HepG2 (cell line): ENCODE data around the gene SLC9C2.
"Not testable (repeated sequence)": the region's sequence is repeated elsewhere in the genome, so short reads cannot be mapped to it uniquely, and the experiment has no call there.

Experiments used
- DNMT1 ChIP-seq: sonication (generic); formaldehyde crosslinking; IDR thresholded peaks from 2 replicates; pipeline ENCODE4 v1.5.1; 2020; ENCODE audit warnings: mild to moderate bottlenecking, missing genetic modification reagents
- PHF8 ChIP-seq: sonication (generic); formaldehyde crosslinking; IDR thresholded peaks from 2 replicates; pipeline ENCODE4 v1.5.0; 2020; ENCODE audit warnings: missing genetic modification reagents
- SIX4 ChIP-seq: sonication (generic); formaldehyde crosslinking; IDR thresholded peaks from 2 replicates; pipeline ENCODE4 v1.4.0; 2020; ENCODE audit warnings: missing genetic modification reagents
- TAF1 ChIP-seq: sonication (generic); formaldehyde crosslinking; IDR thresholded peaks from 2 replicates; pipeline ENCODE4 v1.4.0; 2020; ENCODE audit warnings: missing genetic modification reagents
- TRIM24 ChIP-seq: sonication (generic); formaldehyde crosslinking; IDR thresholded peaks from 2 replicates; pipeline ENCODE4 v1.8.0; 2022; ENCODE audit warnings: mild to moderate bottlenecking, missing genetic modification reagents
- USF2 ChIP-seq, 2 experiments: sonication (generic) in 1 of 2; formaldehyde crosslinking in 1 of 2; IDR thresholded peaks; 2 replicates each; pipeline versions ENCODE4 v1.5.1 to v1.6.1; 2011 to 2020; ENCODE audit warnings: borderline replicate concordance in 1 of 2, low read depth in 1 of 2, low read length in 1 of 2, mild to moderate bottlenecking in 1 of 2, missing genetic modification reagents in 1 of 2, moderate library complexity in 1 of 2
- YY1 ChIP-seq: IDR thresholded peaks from 2 replicates; pipeline ENCODE4 v1.6.1; 2011; ENCODE audit warnings: low read length, low read depth, moderate library complexity, mild to moderate bottlenecking; ENCODE audit not compliant: insufficient read depth, insufficient replicate concordance
- ZKSCAN1 ChIP-seq: fragments of 150-350 bp; IDR thresholded peaks from 2 replicates; pipeline ENCODE4 v1.6.1; 2014; ENCODE audit warnings: low read length
- ZNF121 ChIP-seq: sonication (generic); formaldehyde crosslinking; IDR thresholded peaks from 2 replicates; pipeline ENCODE4 v1.5.0; 2020; ENCODE audit warnings: mild to moderate bottlenecking, missing genetic modification reagents
- ZNF512 ChIP-seq: sonication (generic); formaldehyde crosslinking; IDR thresholded peaks from 2 replicates; pipeline ENCODE4 v1.4.0; 2020; ENCODE audit warnings: mild to moderate bottlenecking, missing genetic modification reagents
- TF ChIP-seq, protein P1 (sequence below): sonication (generic); formaldehyde crosslinking; IDR thresholded peaks from 2 replicates; pipeline ENCODE4 v1.5.0; 2020; ENCODE audit warnings: mild to moderate bottlenecking, missing genetic modification reagents, moderate library complexity
- TF ChIP-seq, protein P2 (sequence below): sonication (generic); formaldehyde crosslinking; IDR thresholded peaks from 2 replicates; pipeline ENCODE4 v1.5.0; 2020; ENCODE audit warnings: mild to moderate bottlenecking, missing genetic modification reagents, borderline replicate concordance

DNA sequence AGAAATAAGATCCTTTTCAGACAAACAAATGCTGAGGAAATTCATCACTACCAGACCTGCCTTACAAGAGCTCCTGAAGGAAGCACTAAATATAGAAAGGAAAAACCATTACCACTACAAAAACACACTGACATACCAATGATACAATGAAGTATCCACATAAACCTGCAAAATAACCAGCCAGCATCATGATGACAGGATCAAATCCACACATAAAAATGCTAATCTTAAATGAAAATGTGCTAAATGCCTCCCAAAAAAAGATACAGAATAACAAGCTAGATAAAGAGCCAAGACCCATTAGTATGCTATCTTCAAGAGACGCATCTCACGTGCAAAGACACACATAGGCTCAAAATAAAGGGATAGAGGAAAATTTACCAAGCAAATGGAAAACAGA is 140.2 kb downstream of the SLC9C2 start:
- TF ChIP-seq ZKSCAN1; TAF1; ZNF512 (CRISPR knock-in tag); ZNF121; USF2 (IDR thresholded peaks at IDR 0.05; ENCODE audit: low read depth, low read length); USF2 (CRISPR knock-in tag; IDR thresholded peaks at IDR 0.05; ENCODE audit: borderline replicate concordance); SIX4 (CRISPR knock-in tag); DNMT1; TRIM24 (CRISPR knock-in tag); PHF8 (CRISPR knock-in tag); YY1: not testable (repeated sequence)
- TF ChIP-seq, protein P1, sequence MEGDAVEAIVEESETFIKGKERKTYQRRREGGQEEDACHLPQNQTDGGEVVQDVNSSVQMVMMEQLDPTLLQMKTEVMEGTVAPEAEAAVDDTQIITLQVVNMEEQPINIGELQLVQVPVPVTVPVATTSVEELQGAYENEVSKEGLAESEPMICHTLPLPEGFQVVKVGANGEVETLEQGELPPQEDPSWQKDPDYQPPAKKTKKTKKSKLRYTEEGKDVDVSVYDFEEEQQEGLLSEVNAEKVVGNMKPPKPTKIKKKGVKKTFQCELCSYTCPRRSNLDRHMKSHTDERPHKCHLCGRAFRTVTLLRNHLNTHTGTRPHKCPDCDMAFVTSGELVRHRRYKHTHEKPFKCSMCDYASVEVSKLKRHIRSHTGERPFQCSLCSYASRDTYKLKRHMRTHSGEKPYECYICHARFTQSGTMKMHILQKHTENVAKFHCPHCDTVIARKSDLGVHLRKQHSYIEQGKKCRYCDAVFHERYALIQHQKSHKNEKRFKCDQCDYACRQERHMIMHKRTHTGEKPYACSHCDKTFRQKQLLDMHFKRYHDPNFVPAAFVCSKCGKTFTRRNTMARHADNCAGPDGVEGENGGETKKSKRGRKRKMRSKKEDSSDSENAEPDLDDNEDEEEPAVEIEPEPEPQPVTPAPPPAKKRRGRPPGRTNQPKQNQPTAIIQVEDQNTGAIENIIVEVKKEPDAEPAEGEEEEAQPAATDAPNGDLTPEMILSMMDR (CRISPR knock-in tag), result not testable (repeated sequence)
- TF ChIP-seq, protein P2, sequence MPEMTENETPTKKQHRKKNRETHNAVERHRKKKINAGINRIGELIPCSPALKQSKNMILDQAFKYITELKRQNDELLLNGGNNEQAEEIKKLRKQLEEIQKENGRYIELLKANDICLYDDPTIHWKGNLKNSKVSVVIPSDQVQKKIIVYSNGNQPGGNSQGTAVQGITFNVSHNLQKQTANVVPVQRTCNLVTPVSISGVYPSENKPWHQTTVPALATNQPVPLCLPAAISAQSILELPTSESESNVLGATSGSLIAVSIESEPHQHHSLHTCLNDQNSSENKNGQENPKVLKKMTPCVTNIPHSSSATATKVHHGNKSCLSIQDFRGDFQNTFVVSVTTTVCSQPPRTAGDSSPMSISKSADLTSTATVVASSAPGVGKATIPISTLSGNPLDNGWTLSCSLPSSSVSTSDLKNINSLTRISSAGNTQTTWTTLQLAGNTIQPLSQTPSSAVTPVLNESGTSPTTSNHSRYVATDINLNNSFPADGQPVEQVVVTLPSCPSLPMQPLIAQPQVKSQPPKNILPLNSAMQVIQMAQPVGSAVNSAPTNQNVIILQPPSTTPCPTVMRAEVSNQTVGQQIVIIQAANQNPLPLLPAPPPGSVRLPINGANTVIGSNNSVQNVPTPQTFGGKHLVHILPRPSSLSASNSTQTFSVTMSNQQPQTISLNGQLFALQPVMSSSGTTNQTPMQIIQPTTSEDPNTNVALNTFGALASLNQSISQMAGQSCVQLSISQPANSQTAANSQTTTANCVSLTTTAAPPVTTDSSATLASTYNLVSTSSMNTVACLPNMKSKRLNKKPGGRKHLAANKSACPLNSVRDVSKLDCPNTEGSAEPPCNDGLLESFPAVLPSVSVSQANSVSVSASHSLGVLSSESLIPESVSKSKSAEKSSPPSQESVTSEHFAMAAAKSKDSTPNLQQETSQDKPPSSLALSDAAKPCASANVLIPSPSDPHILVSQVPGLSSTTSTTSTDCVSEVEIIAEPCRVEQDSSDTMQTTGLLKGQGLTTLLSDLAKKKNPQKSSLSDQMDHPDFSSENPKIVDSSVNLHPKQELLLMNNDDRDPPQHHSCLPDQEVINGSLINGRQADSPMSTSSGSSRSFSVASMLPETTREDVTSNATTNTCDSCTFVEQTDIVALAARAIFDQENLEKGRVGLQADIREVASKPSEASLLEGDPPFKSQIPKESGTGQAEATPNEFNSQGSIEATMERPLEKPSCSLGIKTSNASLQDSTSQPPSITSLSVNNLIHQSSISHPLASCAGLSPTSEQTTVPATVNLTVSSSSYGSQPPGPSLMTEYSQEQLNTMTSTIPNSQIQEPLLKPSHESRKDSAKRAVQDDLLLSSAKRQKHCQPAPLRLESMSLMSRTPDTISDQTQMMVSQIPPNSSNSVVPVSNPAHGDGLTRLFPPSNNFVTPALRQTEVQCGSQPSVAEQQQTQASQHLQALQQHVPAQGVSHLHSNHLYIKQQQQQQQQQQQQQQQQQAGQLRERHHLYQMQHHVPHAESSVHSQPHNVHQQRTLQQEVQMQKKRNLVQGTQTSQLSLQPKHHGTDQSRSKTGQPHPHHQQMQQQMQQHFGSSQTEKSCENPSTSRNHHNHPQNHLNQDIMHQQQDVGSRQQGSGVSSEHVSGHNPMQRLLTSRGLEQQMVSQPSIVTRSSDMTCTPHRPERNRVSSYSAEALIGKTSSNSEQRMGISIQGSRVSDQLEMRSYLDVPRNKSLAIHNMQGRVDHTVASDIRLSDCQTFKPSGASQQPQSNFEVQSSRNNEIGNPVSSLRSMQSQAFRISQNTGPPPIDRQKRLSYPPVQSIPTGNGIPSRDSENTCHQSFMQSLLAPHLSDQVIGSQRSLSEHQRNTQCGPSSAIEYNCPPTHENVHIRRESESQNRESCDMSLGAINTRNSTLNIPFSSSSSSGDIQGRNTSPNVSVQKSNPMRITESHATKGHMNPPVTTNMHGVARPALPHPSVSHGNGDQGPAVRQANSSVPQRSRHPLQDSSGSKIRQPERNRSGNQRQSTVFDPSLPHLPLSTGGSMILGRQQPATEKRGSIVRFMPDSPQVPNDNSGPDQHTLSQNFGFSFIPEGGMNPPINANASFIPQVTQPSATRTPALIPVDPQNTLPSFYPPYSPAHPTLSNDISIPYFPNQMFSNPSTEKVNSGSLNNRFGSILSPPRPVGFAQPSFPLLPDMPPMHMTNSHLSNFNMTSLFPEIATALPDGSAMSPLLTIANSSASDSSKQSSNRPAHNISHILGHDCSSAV (CRISPR knock-in tag), result not testable (repeated sequence)
